GM12891 (cell line): Measurements from ENCODE around the gene UTP14A.

Experiments
- PAX5 ChIP-seq: IDR thresholded peaks from 2 replicates; pipeline ENCODE4 v1.6.1; 2011; ENCODE audit warnings: low read length, moderate library complexity, mild to moderate bottlenecking; ENCODE audit not compliant: insufficient read depth, severe bottlenecking
- POLR2A ChIP-seq: IDR thresholded peaks from 2 replicates; pipeline ENCODE4 v1.6.1; 2011; ENCODE audit warnings: low read depth, low read length, control low read depth
- POLR2AphosphoS5 ChIP-seq: IDR thresholded peaks from 2 replicates; pipeline ENCODE4 v1.6.1; 2011; ENCODE audit warnings: low read depth, low read length, control low read depth
- POU2F2 ChIP-seq: IDR thresholded peaks from 2 replicates; pipeline ENCODE4 v1.6.1; 2011; ENCODE audit warnings: low read depth, mild to moderate bottlenecking, control low read depth, low read length, moderate library complexity
- SPI1 ChIP-seq: IDR thresholded peaks from 2 replicates; pipeline ENCODE4 v1.6.1; 2011; ENCODE audit warnings: low read depth, low read length, control low read depth
- TAF1 ChIP-seq: IDR thresholded peaks from 2 replicates; pipeline ENCODE4 v1.6.1; 2011; ENCODE audit warnings: low read depth, low read length, control low read depth

- TF ChIP-seq POLR2A (no peak), TAF1 (no peak), POLR2AphosphoS5 (no peak), PAX5 (no peak), SPI1 (no peak), POU2F2 (no peak)
Measured at GRCh38 chrX:129877401-129877800, 28.6 kb upstream of the UTP14A start.
